ENCODE measurements around the gene POLR2I.

DNA sequence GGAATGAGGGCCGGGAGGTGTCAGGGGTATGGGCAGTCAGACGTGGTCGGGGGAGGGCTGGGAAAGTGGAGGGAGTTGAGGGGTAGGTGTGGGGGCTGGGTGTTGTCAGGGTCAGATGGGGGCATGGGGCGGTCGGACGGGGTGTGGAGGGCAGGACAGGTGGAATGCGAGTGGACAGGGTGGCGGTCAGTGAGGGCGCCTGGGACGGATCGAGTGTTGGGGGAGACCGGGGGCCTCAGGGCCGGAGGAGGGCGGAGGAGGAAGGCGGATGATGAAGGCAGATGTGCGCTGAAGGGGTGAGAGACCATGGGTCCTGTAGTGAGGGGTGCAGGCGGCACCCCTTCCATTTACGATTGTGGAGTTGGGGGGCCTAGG, 6.3 kb upstream of the POLR2I start:
- TF ChIP-seq GATA2 (IDR thresholded peaks at IDR 0.05; ENCODE audit: low read depth, low read length) (no peak), GATA3 (IDR thresholded peaks at IDR 0.05; ENCODE audit: low read depth, low read length) (no peak)
